HG02678 (cell line): ENCODE results near the gene SPG11.

Experiments used
- ATAC-seq: cut with Tn5 transposase; IDR thresholded peaks from one replicate; pipeline ENCODE4 v1.9.1; 2021; ENCODE audit warnings: mild to moderate bottlenecking, moderate library complexity; ENCODE audit not compliant: unreplicated experiment

The SPG11 gene

DNA sequence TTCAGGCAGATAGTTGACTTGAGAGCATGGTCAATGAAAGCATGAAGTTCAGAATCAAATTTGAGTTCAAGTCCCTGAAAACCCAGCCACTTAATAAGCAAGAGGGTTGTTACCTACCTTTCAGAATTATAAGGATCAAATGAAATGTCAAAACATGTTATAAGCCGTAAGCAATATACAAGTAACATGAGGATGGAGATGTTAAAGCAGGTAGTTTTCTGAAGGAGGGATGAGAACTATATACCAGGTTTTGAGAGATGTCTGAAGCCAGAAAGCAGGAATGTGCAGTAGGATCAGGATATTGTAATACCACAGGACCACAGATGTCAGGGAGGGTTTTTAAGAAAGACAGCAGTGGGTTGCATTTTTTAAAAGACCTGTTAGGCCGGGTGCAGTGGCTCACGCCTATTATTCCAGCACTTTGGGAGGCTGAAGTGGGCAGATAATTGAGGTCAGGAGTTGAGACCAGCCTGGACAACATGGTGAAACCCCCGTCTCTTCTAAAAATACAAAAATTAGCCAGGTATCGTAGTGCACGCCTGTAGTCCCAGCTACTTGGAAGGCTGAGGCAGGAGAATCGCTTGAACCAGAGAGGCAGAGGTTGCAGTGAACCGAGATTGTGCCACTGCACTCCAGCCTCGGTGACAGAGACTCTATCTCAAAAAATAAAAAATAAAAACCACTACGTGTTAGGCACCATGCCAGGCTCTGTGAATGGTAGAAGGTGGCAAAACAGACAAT is 133.4 kb downstream of the SPG11 start:
- ATAC-seq: no peak

GRCh38 chr15:44527241-44527640 is 136.2 kb downstream of the SPG11 start:
- no peak for ATAC-seq

GRCh38 chr15:44525018-44525417 is 138.4 kb downstream of the SPG11 start:
- ATAC-seq: no peak

DNA sequence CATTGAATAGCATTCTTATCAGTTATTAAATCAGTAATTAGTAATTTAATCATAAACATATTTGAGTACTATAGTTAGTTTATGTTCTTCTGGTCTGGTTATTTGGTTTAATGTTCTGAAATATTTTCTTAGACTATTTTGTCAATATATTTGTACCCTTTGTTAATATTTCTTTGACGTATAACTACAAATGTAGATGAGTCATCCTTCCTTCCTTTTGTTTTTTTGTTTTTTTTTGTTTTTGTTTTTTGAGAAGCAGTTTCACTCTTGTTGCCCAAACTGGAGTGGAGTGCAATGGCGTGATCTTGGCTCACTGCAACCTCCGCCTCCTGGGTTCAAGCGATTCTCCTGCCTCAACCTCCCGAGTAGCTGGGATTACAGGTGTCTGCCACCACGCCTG is 143.9 kb downstream of the SPG11 start:
- no peak for ATAC-seq

- ATAC-seq: no peak
Measured at GRCh38 chr15:44516436-44516835, 147.0 kb downstream of the SPG11 start.
